Smooth muscle cell (in vitro differentiated cells): Measurements from ENCODE around the gene SBNO2. TPM values are rescaled to one million over a fixed set of nuclear protein-coding genes. Genes with fewer than 3 reads are reported as not detected.

Experiments
- DNase-seq: peaks from one replicate; lab custom pipeline; 2025; ENCODE audit not compliant: unreplicated experiment; lab: John Stamatoyannopoulos, UW
- H2AFZ ChIP-seq: fragments of 200-600 bp; sonication (generic); 2 replicates; pipeline ENCODE4 v1.6.0; 2016; ENCODE audit warnings: antibody characterized with exemption, low read depth, mild to moderate bottlenecking
- H3F3A ChIP-seq: fragments of 200-600 bp; sonication (generic); 2 replicates; pipeline ENCODE4 v1.6.0; 2017; ENCODE audit warnings: antibody characterized with exemption, low read depth
- H3K27ac ChIP-seq: fragments of 200-600 bp; sonication (generic); 2 replicates; pipeline ENCODE4 v1.5.1; 2016; ENCODE audit warnings: low read depth, mild to moderate bottlenecking
- H3K27me3 ChIP-seq: fragments of 200-600 bp; sonication (generic); 2 replicates; pipeline ENCODE4 v1.6.1; 2016; ENCODE audit warnings: low read depth, mild to moderate bottlenecking
- H3K36me3 ChIP-seq: fragments of 200-600 bp; sonication (generic); 2 replicates; pipeline ENCODE4 v1.5.1; 2016; ENCODE audit warnings: low read depth
- H3K4me1 ChIP-seq: fragments of 200-600 bp; sonication (generic); 2 replicates; pipeline ENCODE4 v1.5.1; 2016; ENCODE audit warnings: low read depth
- H3K4me2 ChIP-seq: fragments of 200-600 bp; sonication (generic); 2 replicates; pipeline ENCODE4 v1.6.0; 2016; ENCODE audit warnings: mild to moderate bottlenecking
- H3K4me3 ChIP-seq: fragments of 200-600 bp; sonication (generic); 2 replicates; pipeline ENCODE4 v1.5.1; 2016; ENCODE audit warnings: mild to moderate bottlenecking
- H3K79me2 ChIP-seq: fragments of 200-600 bp; sonication (generic); 2 replicates; pipeline ENCODE4 v1.6.0; 2016; ENCODE audit warnings: low read depth, mild to moderate bottlenecking
- H3K9ac ChIP-seq: fragments of 200-600 bp; sonication (generic); 2 replicates; pipeline ENCODE4 v1.6.0; 2016; ENCODE audit warnings: low read depth
- H3K9me3 ChIP-seq: fragments of 200-600 bp; sonication (generic); replicated peaks from 2 replicates; pipeline ENCODE4 v1.5.1; 2016; ENCODE audit warnings: low read depth
- H4K20me1 ChIP-seq: fragments of 200-600 bp; sonication (generic); 2 replicates; pipeline ENCODE4 v1.6.0; 2016; ENCODE audit warnings: low read depth
- CTCF ChIP-seq: fragments of 200-600 bp; sonication (generic); IDR thresholded peaks from 2 replicates; pipeline ENCODE4 v1.5.1; 2017; ENCODE audit warnings: borderline replicate concordance, mild to moderate bottlenecking, antibody characterized with exemption; ENCODE audit not compliant: insufficient read depth, poor library complexity, severe bottlenecking
- WGBS: methylation state at CpG from one replicate; pipeline ENCODE4 v1.1.7; 2016; ENCODE audit warnings: low lambda C conversion rate; 5-methylcytosine and 5-hydroxymethylcytosine counted together
- polyA plus RNA-seq: library from polyadenylated mRNA; unstranded; fragments of >200 nt; fragmentation: Nextera tagmentation; extraction: Ambion mirVana; gene quantifications from 2 replicates; pipeline ENCODE4 v1.2.1, GENCODE V29; 2016
- total RNA-seq: library from RNA; depleted of rRNA; stranded (reverse); fragments of >200 nt; gene quantifications from 2 replicates; pipeline ENCODE4 v1.2.3, GENCODE V29; 2014

SBNO2 gene
- total and polyA plus RNA-seq, 2 experiments from 2014 or later, result 16.4 to 17.6 TPM

DNA sequence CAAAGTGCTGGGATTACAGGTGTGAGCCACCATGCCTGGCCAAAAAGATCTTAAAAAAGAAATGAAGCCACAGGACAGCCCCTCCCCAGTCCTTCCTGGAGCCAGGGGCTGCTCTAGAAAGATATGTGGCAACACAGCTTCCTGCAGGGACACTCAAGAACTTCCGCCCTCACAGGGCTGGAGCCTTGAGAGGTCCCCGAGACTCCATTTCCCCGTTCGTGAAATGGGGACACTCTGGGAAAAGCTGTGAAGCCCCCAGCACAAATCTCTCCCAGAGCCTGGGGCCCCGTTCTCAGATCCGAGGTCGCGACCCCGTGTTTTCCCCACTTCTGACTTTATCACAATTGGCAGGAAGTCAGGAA lies 72.8 kb downstream of the SBNO2 start:
- H2AFZ ChIP-seq, result no peak overlapping the region
- no peak for DNase-seq
- H3K36me3 ChIP-seq, result no peaks in the 10 kb centered on the region
- H3K4me1 ChIP-seq, result peaks cover 14% of the 10 kb centered on the region
- TF ChIP-seq CTCF, result no peak
- peaks cover 16% of the 10 kb centered on the region for H3F3A ChIP-seq
- H3K27ac ChIP-seq, result peak overlapping the region; percentile 90
- H3K27me3 ChIP-seq, result no peaks in the 10 kb centered on the region
- no peak overlapping the region for H3K9ac ChIP-seq
- H3K9me3 ChIP-seq, result no peaks in the 10 kb centered on the region
- H3K79me2 ChIP-seq, result no peaks in the 10 kb centered on the region
- H4K20me1 ChIP-seq, result peaks cover 16% of the 10 kb centered on the region
- H3K4me3 ChIP-seq, result no peak overlapping the region
- 61% methylated on average over 9 of the region's 9 CpGs for WGBS
- peak overlapping the region; percentile 58 for H3K4me2 ChIP-seq

GRCh38 chr19:1098177-1099051 lies 75.7 kb downstream of the SBNO2 start:
- Histone ChIP-seq H3K4me1 (peaks cover 14% of the 10 kb centered on the region), H3K9me3 (no peaks in the 10 kb centered on the region), H4K20me1 (peaks cover 14% of the 10 kb centered on the region), H3K9ac (no peak overlapping the region), H3K79me2 (peaks cover 18% of the 10 kb centered on the region), H3K36me3 (no peaks in the 10 kb centered on the region), H3K27me3 (no peaks in the 10 kb centered on the region), H3K27ac (peak overlapping the region; percentile 55), H2AFZ (no peak overlapping the region), H3K4me2 (no peak overlapping the region), H3F3A (peaks cover 15% of the 10 kb centered on the region), H3K4me3 (no peak overlapping the region)
- TF ChIP-seq CTCF, result no peak
- no peak for DNase-seq
- 75% methylated on average over 13 of the region's 15 CpGs for WGBS

GRCh38 chr19:1097810-1098176 lies 76.3 kb downstream of the SBNO2 start:
- Histone ChIP-seq H3K79me2 (peaks cover 24% of the 10 kb centered on the region), H2AFZ (no peak overlapping the region), H3K9me3 (no peaks in the 10 kb centered on the region), H3K27me3 (no peaks in the 10 kb centered on the region), H3K27ac (no peak overlapping the region), H3F3A (peaks cover 12% of the 10 kb centered on the region), H3K9ac (no peak overlapping the region), H3K4me1 (peaks cover 8% of the 10 kb centered on the region), H3K4me3 (no peak overlapping the region), H3K36me3 (no peaks in the 10 kb centered on the region), H4K20me1 (peaks cover 19% of the 10 kb centered on the region), H3K4me2 (no peak overlapping the region)
- no peak for DNase-seq
- 88% methylated on average over 7 of the region's 7 CpGs for WGBS
- no peak for TF ChIP-seq CTCF
